ENCODE data around the gene PLXNA4. TPM values are rescaled to one million over a fixed set of nuclear protein-coding genes. Genes with fewer than 3 reads are reported as not detected.

PLXNA4 gene
- total RNA-seq, 1 experiment from 2014 or later: 0.11 TPM

- H3K4me1 ChIP-seq (ENCODE audit: insufficient read depth, low read length, poor library complexity, severe bottlenecking): no peaks in the 10 kb centered on the region
- intact Hi-C loops (cut with micrococcal nuclease; ENCODE audit: unreplicated experiment): no loop called here
- TF ChIP-seq EZH2 (IDR thresholded peaks at IDR 0.05; ENCODE audit: borderline replicate concordance, low read depth, low read length, poor library complexity, severe bottlenecking): no peak
- no peak for TF ChIP-seq CTCF (conservative IDR thresholded peaks at IDR 0.05; ENCODE audit: low read depth, low read length)
- no peaks in the 10 kb centered on the region for H3K9me3 ChIP-seq (ENCODE audit: low read depth, low read length, poor library complexity, severe bottlenecking)
- no peak overlapping the region for H3K4me3 ChIP-seq (ENCODE audit: low read depth, low read length, poor library complexity, severe bottlenecking)
- peaks cover 3% of the 10 kb centered on the region for H3K27me3 ChIP-seq (replicated peaks; ENCODE audit: insufficient read depth, low read depth, low read length, poor library complexity)
- ChIA-PET POLR2A (ENCODE audit: low non-redundant PET) (no interaction called here), CTCF (no interaction called here)
- no peaks in the 10 kb centered on the region for H3K36me3 ChIP-seq (ENCODE audit: insufficient read depth, low read length, poor library complexity, severe bottlenecking)
- BruUV-seq (replicated peaks): no TSS peak
- H3K27ac ChIP-seq (ENCODE audit: low read depth, low read length, poor library complexity, severe bottlenecking): no peak overlapping the region
- no peak for DNase-seq (ENCODE audit: low spot score)
Measured at GRCh38 chr7:132140341-132140740, 435.9 kb downstream of the PLXNA4 start.

- H3K27ac ChIP-seq (ENCODE audit: low read depth, low read length, poor library complexity, severe bottlenecking): no peak overlapping the region
- TF ChIP-seq CTCF (conservative IDR thresholded peaks at IDR 0.05; ENCODE audit: low read depth, low read length) (no peak), EZH2 (IDR thresholded peaks at IDR 0.05; ENCODE audit: borderline replicate concordance, low read depth, low read length, poor library complexity, severe bottlenecking) (no peak)
- no peak for DNase-seq (ENCODE audit: low spot score)
- H3K4me1 ChIP-seq (ENCODE audit: insufficient read depth, low read length, poor library complexity, severe bottlenecking): no peaks in the 10 kb centered on the region
- no peaks in the 10 kb centered on the region for H3K9me3 ChIP-seq (ENCODE audit: low read depth, low read length, poor library complexity, severe bottlenecking)
- intact Hi-C loops (cut with micrococcal nuclease; ENCODE audit: unreplicated experiment): no loop called here
- no TSS peak for BruUV-seq (replicated peaks)
- CTCF ChIA-PET: no interaction called here
- peaks cover 3% of the 10 kb centered on the region for H3K27me3 ChIP-seq (replicated peaks; ENCODE audit: insufficient read depth, low read depth, low read length, poor library complexity)
- no peak overlapping the region for H3K4me3 ChIP-seq (ENCODE audit: low read depth, low read length, poor library complexity, severe bottlenecking)
- POLR2A ChIA-PET (ENCODE audit: low non-redundant PET): no interaction called here
- no peaks in the 10 kb centered on the region for H3K36me3 ChIP-seq (ENCODE audit: insufficient read depth, low read length, poor library complexity, severe bottlenecking)
Measured at GRCh38 chr7:132138817-132139216, 437.5 kb downstream of the PLXNA4 start.

- H3K9me3 ChIP-seq (ENCODE audit: low read depth, low read length, poor library complexity, severe bottlenecking): no peaks in the 10 kb centered on the region
- POLR2A ChIA-PET (ENCODE audit: low non-redundant PET): no interaction called here
- no peak for DNase-seq (ENCODE audit: low spot score)
- TF ChIP-seq EZH2 (IDR thresholded peaks at IDR 0.05; ENCODE audit: borderline replicate concordance, low read depth, low read length, poor library complexity, severe bottlenecking) (no peak), CTCF (conservative IDR thresholded peaks at IDR 0.05; ENCODE audit: low read depth, low read length) (no peak)
- CTCF ChIA-PET: no interaction called here
- intact Hi-C loops (cut with micrococcal nuclease; ENCODE audit: unreplicated experiment): no loop called here
- no peaks in the 10 kb centered on the region for H3K36me3 ChIP-seq (ENCODE audit: insufficient read depth, low read length, poor library complexity, severe bottlenecking)
- H3K4me1 ChIP-seq (ENCODE audit: insufficient read depth, low read length, poor library complexity, severe bottlenecking): no peaks in the 10 kb centered on the region
- no peaks in the 10 kb centered on the region for H3K27me3 ChIP-seq (replicated peaks; ENCODE audit: insufficient read depth, low read depth, low read length, poor library complexity)
- no TSS peak for BruUV-seq (replicated peaks)
- H3K27ac ChIP-seq (ENCODE audit: low read depth, low read length, poor library complexity, severe bottlenecking): no peak overlapping the region
- H3K4me3 ChIP-seq (ENCODE audit: low read depth, low read length, poor library complexity, severe bottlenecking): no peak overlapping the region
Measured at GRCh38 chr7:132137681-132138080, 438.6 kb downstream of the PLXNA4 start.

Measured in A673 (cell line).